Measurements from ENCODE around the gene FRMPD4. TPM values are rescaled to one million over a fixed set of nuclear protein-coding genes. Genes with fewer than 3 reads are reported as not detected.

FRMPD4 gene
- total RNA-seq, 1 donor from 2014 or later, result not detected

DNA sequence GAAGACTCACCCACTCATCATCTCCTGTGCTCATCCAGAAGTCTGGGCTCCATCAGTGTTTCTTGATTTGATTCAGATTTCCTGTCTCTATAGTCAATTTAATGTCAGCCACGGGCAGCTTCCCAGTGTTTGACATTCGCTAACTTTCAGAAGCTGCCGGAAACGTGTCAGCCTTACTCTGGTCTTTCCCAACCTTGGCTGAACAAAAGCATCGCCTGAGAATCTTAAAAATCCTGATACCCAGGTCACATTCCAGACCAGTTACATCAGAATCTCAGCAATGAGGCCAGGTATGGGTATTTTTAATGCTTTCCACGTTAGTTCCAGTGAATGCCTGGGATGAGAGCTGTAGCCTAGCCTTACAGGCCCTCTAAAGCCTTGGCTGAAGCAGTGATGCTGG lies 233.8 kb downstream of the FRMPD4 start:
- no peak for ATAC-seq

DNA sequence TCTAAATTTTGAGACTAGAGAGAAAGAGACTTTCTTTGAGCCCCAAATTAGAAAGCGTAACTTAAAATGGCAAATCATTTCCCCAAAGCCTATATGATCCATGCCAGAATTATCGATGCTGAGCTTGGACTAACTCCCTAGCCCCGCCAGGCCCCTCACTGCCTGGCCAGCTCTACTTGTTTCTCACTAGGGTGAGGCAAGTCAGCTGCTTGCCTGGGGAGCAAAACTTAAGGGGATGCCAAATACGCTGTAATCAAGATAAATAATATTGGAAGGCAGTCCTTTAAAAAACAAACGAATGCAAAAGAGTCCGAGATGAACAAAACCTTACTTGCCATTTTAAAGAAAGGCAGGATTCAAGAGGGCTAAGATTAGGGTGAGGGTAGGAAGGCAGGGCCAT lies 236.0 kb downstream of the FRMPD4 start:
- no peak for ATAC-seq

DNA sequence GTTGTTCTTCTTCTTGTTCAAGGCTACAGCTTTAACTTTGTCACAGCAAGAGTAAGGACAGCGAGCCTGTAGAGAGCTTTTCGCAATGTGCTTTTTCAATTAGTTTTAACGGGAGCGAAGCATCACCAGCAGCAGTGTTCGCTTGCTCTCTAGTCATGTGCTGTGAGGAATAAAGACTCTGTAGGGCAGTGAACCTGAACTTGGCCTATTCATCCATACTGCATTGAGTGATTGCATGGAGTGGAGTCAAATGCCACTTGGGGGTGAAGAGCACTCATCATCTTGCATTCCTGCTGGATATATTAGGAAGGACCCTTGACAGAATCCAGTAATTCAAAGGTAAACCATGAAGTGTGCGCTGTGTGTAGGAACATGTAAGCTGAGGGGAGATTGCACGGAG lies 240.0 kb downstream of the FRMPD4 start:
- ATAC-seq, result no peak

DNA sequence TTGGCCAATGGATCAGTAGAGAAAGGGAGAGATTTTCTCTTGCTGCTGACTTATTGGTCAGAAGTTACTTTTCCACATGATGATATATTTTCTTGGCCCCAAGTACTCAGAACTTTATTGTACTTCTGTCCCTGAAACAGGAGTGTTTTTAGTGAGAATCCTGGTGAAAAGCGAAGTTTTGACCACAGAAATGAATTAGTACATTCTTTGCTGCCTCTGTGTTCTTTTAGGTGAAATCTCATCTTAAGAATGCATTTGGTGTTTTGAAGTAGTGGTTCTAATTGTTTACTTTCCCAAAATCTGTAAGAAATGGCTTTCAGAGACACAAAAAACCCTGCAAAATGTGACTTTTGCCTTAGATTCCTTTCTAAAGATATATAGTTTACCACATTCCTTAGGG lies 240.4 kb downstream of the FRMPD4 start:
- no peak for ATAC-seq

DNA sequence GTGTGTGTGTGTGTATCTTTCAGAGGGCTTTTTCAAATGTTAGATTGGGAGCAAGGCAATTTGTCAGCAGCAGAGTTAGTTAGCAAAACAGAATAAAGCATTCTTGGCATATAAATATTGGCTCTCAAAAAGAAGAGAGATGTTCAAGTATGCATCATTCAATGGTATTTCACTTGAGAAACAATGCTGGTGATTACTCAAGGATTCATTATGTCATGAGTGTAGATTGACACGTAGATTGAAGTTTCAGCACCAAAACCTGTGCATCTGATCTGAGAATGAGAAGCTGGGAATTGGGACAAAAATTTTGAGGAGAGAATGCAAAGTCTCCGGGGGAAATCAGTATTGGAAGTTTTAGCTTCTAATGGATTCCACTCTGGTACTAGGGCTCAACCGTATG lies 241.4 kb downstream of the FRMPD4 start:
- ATAC-seq, result no peak

DNA sequence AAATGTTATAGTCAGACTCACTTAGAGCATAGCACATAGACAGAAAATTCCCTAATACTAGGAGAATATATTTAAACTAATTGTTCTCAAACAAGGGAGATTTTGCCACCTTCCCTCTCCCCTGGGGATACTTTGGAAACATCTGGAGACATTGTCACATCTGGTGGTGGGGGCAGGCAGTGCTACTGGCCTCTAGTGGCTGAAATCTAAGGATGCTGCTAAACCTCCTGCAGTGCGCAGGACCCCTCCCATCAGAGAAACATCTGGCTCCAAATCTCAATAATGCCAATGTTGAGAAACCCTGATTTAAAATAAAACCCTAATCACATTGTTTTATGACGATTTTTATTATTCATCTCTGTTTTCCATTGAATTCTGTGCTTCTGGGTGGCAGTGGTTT lies 244.9 kb downstream of the FRMPD4 start:
- no peak for ATAC-seq

DNA sequence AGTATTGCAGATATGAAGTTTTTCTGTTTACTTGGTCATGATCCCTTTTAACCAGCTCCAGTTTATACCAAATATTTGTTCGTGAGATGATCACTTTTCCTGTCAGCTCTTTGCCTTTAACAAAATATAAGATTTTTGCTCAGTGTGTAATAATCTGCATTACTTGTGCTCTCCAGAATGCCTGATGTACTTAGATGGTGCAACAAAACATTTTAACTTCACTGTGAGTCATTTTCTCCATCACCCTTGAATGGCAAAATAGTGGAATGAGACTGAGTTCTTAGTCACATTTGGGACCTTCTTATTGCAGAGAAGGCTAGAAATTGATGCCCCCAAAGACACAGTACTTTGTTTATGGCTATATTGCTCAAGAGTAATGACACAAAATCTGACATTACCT lies 252.0 kb downstream of the FRMPD4 start:
- no peak for ATAC-seq

DNA sequence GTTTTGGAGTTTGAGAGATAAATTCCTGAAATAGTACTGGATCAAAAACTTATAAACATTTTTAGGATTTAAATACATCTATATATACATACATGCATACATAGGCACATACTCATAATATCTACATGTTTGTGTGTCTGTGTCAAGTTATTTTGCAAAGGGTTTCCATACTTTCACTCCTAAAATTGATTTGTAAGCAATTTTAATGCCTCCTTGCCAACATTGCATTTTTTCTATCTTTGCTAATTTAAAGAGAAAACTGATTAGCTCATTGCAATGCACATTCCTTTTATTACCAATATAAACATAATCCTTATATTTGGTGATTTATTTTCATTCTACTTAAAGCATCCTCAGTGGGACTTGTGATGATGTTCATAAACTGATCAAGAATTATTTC lies 258.3 kb downstream of the FRMPD4 start:
- ATAC-seq, result no peak

DNA sequence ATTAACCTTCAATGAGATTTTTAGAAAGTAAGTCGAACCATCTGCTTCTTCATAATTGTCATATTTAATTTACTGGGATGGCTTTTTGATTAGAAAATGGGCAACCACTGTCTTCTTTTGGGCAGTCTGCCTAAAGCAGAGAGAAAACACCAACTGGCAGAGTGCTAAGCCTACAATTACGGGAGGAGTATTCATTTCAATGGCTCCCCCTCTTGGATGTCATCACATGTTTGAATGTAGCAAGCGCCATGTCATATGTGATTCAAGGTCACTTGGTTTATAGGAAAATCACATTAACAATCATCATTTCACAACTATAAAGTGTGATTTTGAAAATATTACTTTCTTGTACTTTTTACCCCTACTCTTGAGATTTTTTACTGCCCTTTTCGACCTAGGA lies 261.9 kb downstream of the FRMPD4 start:
- no peak for ATAC-seq

DNA sequence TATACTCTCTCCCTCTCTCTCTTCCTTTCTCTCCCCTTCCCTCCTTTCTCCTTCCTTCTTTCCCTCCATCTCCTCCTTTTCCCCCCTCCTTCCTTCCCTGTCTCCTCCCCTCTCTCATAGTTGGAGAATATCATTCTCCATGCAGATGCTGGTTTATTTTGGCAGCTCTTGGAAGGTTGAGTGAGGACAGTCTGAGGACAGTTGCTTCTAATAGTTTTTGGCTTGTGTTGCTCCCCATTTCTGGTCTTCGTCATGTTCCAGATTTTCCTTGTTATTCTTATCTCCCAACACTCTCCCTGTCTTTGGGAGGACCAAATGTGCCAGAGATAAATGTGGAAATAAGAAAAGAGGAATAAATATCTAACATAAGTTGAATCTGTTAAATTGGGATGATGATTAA lies 263.0 kb downstream of the FRMPD4 start:
- ATAC-seq, result no peak

DNA sequence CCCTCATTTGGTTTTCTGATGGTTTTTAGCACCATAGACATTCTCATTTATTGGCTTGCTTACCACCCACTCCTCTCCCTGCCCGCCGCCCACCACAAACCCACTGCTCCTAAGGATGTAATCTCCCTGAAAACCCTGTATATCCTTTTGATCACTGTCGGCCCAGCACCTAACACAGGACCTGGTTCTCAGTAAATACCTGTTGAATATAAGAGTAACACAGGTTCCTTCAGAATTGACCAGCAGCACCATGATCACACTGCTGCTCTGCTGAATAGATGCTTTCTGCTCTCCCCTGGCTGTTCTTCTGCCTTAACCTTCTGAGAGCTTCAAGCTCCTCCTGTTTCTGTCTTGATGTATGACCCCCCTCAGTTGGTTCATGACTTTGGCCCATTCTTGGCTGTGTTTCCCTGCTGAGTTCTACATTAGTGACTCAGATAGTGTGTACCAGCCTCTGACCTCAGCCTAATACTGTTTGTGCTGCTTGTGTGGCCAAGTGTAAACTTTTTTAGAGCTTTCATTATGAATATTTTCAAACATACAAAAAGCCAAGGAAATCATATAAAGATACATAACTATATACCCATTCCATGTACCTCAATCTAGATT lies 265.3 kb downstream of the FRMPD4 start:
- no peak for ATAC-seq

DNA sequence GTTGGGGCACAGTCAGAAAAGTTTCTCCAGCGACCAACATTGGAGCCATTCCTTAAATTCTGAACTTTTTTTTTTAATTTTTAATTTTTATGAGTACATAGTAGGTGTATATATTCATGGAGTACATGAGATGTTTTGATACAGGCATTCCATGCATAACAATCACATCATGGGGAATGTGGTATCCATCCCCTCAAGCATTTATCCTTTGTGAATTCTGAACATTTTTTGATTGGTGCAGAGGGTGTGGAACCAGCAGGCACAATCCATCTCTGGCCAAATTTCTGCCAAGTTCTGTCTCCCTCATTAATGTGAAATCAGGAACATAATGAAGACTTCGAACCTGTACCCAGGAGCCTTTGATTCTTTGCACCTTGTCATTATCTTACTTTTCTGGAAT lies 267.0 kb downstream of the FRMPD4 start:
- ATAC-seq, result no peak

DNA sequence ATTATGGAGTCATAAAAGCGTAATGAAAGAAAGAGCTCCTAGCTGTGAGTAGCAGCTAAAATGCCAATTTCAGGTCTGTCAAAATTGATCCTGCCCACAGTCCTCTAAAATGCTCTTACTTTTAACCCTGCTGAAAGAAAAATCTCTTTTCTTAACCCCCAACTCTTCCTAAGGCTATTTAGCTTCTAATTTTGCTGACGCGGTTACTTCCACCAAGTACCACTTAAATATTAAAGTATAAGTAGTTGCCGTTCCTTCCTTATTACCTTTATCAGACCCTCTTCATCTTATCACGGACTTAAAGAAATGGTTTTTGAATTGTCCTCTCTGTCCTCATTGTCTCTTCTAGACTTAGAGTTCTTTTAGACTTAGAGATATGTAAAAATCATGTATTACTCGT lies 272.2 kb downstream of the FRMPD4 start:
- no peak for ATAC-seq

DNA sequence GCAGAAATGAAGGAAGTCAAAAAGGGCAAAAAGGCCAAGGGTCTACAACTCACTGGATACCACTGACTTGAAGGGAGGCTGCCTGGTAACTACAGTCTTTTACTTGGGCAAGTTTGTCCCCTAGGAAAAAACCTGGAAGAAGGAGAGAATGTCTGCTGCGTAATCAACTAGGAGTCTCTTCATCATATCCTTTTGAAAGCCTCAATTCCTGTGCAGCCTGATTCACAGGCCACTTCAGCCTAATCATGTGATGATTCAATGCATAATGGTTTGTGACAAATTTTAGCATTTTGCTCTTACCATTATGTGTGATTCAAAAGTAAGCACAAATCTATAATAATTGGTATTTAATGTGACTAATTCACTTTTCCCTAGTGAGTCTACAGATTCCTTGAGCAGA lies 273.6 kb downstream of the FRMPD4 start:
- no peak for ATAC-seq

DNA sequence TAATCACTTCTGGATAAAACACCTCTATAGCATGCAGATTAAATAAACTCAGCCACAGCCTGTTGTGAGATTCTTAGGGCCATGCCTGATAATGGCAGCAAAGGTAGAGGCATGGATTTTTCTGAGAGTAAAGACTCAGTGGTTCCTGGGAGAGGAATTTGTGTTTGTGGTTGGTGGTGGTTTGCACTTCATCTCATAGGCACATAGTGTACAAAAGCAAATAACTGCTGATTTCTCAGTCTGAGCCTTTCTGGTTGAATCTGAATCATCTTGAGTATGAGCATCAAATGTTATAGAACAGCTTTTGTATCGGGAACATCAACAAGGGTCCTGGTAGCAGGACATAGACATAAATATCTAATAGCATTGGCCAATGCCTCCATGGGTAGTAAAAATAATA lies 274.3 kb downstream of the FRMPD4 start:
- no peak for ATAC-seq

DNA sequence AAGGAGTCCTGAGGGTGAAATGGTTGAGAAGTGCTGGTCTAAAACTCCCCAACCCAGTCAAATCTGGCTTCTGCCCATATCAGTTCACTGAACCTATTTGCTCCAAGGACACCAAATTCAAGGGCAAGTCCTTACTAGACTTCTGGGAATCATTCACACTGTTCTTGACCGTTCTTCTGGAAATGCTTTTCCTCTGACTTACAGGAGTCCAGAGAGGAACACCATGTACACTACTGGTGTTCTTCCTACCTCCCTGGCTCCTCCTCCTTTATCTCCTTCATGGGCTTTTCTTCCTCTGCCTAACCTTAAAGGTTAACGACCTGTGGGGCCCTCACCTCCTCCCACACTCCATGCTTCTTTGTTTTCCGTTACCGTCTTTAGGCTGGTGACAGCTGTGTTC lies 281.3 kb downstream of the FRMPD4 start:
- ATAC-seq, result no peak

DNA sequence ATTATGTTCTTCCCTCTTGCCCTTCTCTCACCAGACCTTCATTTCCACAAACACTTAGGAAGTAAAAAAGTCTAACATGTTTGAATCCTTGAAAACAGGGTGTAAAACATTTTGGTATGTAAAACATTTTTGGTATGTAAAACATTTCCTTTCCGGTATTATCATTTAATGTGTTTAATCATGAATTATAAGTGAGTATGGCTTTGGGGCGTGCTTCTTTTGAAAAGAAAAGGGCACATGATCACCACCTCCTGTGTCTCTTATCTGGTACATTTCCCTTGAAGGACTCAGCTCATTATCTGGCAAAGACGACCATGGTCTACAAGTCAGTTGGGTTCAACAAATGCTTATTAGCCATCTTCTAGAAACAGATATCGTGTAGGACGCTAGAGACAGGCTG lies 283.6 kb downstream of the FRMPD4 start:
- no peak for ATAC-seq

DNA sequence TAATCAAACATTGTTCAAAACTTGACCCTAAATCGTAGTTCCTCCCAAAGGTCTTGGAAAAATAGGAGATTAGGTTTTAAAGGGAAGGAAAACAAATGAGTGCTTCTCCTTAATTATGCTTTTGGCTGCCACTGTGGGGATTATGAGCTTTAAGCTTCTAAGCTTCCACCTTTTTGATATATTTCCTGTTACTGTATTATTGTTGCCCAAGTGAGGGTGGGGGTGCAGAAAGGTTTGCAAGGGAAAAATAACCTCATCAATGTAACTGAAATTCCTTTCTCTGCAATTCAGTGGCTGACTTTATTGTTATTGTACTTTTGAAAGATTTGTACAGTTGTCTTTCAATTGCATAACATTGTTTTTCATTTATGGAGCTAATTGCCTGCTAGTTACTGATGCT lies 285.1 kb downstream of the FRMPD4 start:
- no peak for ATAC-seq

DNA sequence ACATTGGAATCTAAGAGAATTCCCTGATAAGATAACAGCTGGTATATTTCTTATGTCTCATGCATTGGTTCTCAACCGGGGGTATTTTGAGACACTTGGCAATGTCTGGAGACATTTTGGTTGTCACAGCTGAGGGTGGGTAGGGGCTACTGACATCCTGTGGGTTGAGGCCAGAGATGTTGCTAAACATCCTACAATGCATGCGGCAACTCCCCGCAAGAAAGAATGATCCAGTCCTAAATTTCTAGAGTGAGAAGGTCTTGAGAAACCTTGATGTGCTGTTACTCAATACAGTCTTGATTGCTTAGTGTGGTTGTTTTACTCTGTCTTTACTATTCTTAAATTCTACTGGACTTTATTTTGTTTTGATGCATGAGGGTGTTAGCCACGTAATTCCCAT lies 287.2 kb downstream of the FRMPD4 start:
- ATAC-seq, result no peak

DNA sequence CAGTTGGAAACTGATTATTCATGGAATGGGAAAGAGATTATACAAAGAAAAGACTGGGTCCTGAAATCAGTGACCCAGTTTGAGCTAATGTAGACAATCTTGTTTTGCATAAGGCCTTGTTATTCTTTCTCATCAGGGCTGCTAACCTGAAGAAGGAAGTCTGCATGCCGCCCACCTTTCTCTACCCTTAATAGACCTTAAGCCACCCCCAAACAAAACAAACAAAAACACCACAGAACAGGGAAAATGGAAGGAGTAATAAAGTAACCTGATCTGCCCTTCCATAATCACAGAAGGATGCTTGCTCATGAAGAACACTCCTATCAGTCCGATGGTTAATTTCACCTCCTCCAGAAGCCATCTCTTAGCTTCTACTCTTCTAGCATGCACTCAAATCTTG lies 288.1 kb downstream of the FRMPD4 start:
- no peak for ATAC-seq

DNA sequence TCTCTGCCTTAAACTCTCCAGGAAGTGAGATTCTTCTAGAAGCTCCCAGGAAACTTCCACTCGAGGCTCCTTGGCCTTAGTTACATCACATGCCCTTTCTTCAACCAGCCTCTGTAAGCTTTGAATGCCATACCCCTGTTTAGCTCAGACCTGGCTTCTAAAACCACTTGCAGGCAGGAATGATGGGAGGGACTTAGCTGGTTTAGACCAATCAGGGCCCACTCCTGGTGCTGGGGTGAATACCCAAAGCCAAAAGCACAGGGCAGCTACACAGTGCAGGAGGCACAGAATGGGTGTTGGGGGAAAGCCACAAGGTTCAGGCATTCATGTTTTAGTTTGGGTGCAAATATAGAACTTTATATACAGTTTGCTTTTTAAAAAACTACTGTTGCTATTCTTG lies 296.2 kb downstream of the FRMPD4 start:
- no peak for ATAC-seq

DNA sequence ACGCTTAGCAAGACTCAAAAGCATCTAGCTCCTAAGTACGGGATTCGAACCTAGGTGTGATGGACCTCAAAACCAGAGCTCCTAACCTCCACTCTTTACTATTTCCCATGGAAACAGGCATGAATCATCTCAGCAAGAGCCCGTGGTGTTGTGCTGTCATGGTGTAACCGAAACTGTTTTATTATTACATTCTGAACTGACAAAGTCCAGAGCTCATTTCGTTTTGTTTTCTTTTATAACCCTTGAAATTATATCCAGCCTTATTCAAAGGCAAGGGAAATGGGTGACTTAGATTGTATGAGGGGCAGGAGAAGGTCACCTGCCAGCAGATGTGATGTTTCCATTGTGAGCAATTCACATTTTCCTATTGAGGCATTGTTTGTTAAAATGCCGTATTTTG lies 301.1 kb downstream of the FRMPD4 start:
- no peak for ATAC-seq

DNA sequence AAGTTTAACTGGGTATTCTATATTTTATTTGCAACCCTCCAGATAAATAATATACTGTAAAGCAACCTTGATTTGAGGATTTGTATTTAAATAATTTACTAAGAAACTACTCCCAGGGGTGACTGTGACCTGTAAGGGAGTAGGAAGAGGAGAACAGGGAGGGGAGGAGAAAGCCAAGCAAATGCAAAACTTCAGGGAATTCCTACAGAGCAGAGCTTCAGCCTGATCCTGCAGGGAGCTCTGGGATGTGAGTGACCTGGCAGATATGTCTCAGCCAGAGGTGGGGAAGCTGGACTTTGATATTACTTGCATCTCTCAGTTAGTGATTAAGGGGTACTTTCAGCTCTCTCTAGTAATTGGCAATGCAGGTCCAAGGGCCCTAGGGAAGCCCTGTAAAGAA lies 302.0 kb downstream of the FRMPD4 start:
- no peak for ATAC-seq

DNA sequence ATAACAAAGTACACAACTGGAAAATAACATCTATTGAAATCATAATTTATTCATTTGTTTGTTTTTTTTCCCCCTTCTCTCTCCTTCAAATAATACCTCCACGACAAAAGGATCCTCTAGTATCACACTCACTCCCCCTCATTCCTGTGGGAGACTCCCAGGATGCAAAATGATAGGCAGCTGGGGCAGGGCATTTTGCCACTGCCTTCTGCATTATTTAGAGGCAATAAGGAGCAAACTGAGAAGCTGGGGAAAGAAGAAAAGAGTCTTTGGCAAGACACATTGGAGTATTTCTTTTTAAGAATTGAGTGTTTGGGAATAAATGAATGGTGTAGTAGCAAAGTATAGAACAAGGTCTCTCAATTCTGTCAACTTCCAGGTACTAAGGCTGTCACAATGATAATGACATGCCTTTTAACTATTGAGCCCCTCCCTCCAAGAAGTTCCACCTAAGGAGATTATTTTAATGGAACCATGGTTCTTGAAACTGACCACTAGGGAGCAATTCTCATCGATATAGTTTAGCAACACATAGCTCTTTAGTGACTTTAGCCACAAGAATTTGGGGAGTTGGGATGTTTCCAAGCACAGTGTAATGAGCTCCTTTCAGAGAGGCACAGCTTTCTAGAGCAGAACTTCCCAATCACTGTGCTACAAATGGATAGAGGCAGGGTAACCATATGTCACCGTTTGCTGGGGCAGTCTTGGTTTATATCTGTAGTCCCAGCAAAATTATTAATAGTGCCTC lies 303.3 kb downstream of the FRMPD4 start:
- ATAC-seq, result no peak

DNA sequence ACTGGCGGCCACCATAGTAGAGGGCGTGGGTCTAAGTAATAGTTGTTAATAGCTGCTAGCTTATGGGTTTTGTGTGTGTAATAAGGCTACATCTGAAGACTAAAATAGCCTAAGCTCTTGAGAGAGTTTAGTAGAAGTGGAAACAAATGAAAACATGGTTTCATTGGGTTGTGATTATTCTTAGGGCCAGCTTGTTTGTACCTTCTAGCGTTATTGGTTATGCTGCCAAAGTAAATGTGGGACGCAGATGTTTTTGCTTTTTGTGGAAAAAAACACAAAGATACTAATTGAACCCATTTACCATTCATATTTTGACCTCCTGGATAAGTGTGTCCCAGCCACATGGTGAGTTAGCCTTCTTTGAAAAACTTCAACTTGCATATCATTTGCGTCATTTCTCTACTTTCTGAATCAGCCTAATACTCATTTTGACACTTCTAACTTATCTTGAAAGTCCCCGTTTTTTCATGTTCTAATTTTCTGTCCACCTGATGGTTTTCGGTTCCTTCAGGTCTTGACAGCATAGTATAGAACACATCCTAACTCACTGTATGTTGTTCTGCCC lies 305.3 kb downstream of the FRMPD4 start:
- ATAC-seq, result no peak

Measured in esophagus mucosa (tissue), 1 donor.